ENCODE data around the gene CCDC187.

CCDC187 gene

DNA sequence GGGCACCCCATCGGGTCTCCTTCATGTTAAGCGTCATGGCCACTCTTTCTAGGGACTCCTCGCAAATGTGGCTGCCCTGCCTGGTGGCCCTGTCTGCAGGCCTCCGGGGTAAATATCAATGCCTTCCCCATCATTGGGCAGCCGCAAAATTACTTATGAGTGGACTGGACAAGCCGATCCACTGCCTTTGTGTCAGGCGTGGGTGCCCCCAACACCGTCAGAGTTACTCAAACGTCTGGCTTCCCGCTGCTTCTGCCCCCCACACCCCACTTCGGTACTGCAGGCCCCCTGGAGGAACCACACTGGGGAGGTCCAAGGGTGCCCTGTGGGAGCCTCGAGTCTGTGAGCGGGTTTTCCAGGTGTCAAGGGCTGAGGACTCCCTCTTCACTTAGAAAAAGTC lies 102.7 kb downstream of the CCDC187 start:
- no peak for TF ChIP-seq CTCF (IDR thresholded peaks at IDR 0.05; ENCODE audit: low read depth, low read length, missing control alignments)
- H3K4me3 ChIP-seq (replicated peaks; ENCODE audit: low read depth, low read length), result no peak overlapping the region
- DNase-seq (ENCODE audit: extremely low read depth, low read depth), result no peak

GRCh38 chr9:136200424-136200823 lies 103.5 kb downstream of the CCDC187 start:
- no peak overlapping the region for H3K4me3 ChIP-seq (replicated peaks; ENCODE audit: low read depth, low read length)
- TF ChIP-seq CTCF (IDR thresholded peaks at IDR 0.05; ENCODE audit: low read depth, low read length, missing control alignments), result no peak
- DNase-seq (ENCODE audit: extremely low read depth, low read depth), result no peak

All from HFF-Myc (cell line).